Mucosa of rectum (tissue), 2 donors: ENCODE measurements around the gene NOSIP.

Source experiments
- H3K27ac ChIP-seq, 2 donors: one replicate each; pipeline ENCODE4 v1.7.0; 2013; ENCODE audit warnings: inconsistent platforms in 2 of 2, low read depth in 2 of 2, low read length in 2 of 2
- H3K27me3 ChIP-seq, 2 donors: one replicate each; pipeline ENCODE4 v1.7.0; 2013; ENCODE audit warnings: low read length in 2 of 2; ENCODE audit not compliant: control insufficient read depth in 2 of 2, insufficient read depth in 2 of 2
- H3K36me3 ChIP-seq, 2 donors: one replicate each; pipeline ENCODE4 v1.7.0; 2013; ENCODE audit warnings: low read length in 2 of 2; ENCODE audit not compliant: control insufficient read depth in 2 of 2, insufficient read depth in 2 of 2
- H3K4me1 ChIP-seq, 2 donors: one replicate each; pipeline ENCODE4 v1.7.0; 2013; ENCODE audit warnings: low read length in 2 of 2, mild to moderate bottlenecking in 1 of 2; ENCODE audit not compliant: control insufficient read depth in 2 of 2, insufficient read depth in 2 of 2
- H3K4me3 ChIP-seq, 2 donors: one replicate each; pipeline ENCODE4 v1.7.0; 2013; ENCODE audit warnings: low read length in 2 of 2
- H3K9ac ChIP-seq, 2 donors: one replicate each; pipeline ENCODE4 v1.7.0; 2013; ENCODE audit warnings: low read length in 2 of 2, low read depth in 1 of 2, mild to moderate bottlenecking in 1 of 2
- H3K9me3 ChIP-seq, 2 donors: one replicate each; pipeline ENCODE4 v1.7.0; 2013; ENCODE audit warnings: low read length in 2 of 2; ENCODE audit not compliant: control insufficient read depth in 2 of 2
- donor health status: healthy.
- donor health status: Normal muscosa, but diverticular disease.

NOSIP gene

DNA sequence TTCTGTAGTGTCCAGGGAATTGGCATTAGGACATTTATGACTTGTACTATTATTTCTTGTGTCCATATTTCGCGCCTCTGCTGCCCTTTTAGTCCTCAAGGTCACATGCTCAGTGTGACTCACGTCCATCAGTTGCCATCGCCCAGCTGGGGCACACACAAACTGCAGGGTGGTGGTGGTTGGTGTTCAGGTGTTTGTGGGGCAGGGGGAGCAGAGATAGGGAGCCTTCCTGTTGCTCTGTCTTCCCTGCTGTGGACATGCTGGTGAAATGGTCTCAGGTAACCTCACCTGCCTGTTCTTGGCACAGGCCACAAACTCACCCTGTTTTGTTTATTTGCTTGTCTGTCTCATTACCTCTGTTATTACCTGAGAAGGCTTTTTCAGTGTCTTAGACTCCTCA is 33.0 kb upstream of the NOSIP start:
- H3K9ac ChIP-seq, result no peak overlapping the region
- peak overlapping the region in 1 of 2 donors; percentile 33 for H3K27ac ChIP-seq
- peaks cover 36 to 51% of the 10 kb centered on the region in 2 donors for H3K36me3 ChIP-seq
- H3K4me3 ChIP-seq, result no peak overlapping the region
- no peaks in the 10 kb centered on the region for H3K9me3 ChIP-seq
- H3K27me3 ChIP-seq, result no peaks in the 10 kb centered on the region
- peaks cover 0 to 7% of the 10 kb centered on the region in 2 donors for H3K4me1 ChIP-seq

DNA sequence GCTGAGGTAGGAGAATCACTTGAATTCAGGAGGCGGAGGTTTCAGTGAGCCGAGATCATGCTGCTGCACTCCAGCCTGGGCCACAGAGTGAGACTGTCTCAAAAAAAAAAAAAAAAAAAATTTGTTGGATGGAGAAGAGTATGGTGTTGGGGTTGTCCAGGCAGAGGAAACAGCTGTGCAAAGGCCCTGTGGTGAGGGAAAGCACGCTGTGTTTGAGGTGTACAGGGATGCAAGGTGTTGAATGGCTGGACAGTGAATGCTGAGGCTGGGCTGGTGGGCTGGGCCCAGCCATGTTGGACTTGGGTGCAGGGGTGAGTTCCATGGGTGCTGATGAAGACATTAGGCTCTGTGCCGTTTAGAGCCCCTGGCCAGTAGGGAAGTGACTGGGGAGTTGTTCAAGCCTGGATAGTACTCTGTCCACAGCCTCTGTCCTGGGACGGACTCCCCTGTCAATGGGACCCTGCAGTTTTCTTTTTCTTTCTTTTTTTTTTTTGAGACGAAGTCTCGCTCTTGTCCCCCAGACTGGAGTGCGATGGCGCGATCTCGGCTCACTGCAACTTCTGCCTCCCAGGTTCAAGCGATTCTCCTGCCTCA is 29.2 kb upstream of the NOSIP start:
- H3K36me3 ChIP-seq, result peaks cover 18 to 47% of the 10 kb centered on the region in 2 donors

DNA sequence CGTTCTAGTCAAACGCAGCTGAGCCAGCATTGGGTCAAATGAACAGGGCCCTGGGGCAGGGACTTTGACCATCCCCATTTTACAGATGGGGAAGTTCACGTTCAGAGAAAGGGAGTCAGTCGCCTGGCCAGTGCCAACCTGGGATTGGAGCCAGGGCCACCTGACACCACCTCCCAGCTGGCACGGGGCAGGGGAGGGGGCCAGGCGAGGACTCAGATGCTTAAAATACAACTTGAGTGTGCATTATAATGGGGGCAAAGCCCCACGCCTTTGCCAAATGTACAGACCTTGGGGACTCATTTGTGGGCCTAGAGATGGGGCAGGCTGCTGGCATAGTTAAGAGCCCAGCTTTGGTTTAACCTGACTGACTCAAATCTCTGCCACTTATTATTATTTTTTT is 25.2 kb upstream of the NOSIP start:
- Histone ChIP-seq H3K9me3 (no peaks in the 10 kb centered on the region), H3K27me3 (no peaks in the 10 kb centered on the region), H3K36me3 (peaks cover 29 to 56% of the 10 kb centered on the region in 2 donors), H3K27ac (no peak overlapping the region), H3K9ac (no peak overlapping the region), H3K4me1 (no peaks in the 10 kb centered on the region), H3K4me3 (no peak overlapping the region)

More for the DNA sequence above, 29.2 kb upstream of the NOSIP start:
- no peak overlapping the region for H3K9ac ChIP-seq
- H3K27ac ChIP-seq, result no peak overlapping the region
- H3K4me1 ChIP-seq, result peaks cover 0 to 7% of the 10 kb centered on the region in 2 donors
- H3K4me3 ChIP-seq, result no peak overlapping the region
- no peaks in the 10 kb centered on the region for H3K27me3 ChIP-seq
- no peaks in the 10 kb centered on the region for H3K9me3 ChIP-seq

DNA sequence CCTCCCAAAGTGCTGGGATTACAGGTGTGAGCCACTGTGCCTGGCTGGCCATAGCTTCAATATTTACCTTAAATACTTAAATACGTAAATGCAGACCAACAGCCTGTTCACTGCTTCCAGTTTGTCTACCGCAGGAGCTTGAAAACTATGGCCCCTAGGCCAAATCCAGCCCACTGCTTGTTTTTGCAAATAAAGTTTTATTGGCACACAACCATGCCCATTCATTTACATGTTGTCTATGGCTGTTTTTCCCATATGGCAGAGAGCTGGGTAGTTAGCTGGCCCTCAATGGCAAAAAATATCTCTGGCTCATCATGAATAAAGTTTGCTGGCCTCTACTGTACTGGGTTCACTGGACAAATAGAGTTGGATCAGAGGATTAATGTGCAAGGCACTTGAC is 22.4 kb upstream of the NOSIP start:
- Histone ChIP-seq H3K36me3 (peaks cover 43 to 57% of the 10 kb centered on the region in 2 donors), H3K4me1 (no peaks in the 10 kb centered on the region)

DNA sequence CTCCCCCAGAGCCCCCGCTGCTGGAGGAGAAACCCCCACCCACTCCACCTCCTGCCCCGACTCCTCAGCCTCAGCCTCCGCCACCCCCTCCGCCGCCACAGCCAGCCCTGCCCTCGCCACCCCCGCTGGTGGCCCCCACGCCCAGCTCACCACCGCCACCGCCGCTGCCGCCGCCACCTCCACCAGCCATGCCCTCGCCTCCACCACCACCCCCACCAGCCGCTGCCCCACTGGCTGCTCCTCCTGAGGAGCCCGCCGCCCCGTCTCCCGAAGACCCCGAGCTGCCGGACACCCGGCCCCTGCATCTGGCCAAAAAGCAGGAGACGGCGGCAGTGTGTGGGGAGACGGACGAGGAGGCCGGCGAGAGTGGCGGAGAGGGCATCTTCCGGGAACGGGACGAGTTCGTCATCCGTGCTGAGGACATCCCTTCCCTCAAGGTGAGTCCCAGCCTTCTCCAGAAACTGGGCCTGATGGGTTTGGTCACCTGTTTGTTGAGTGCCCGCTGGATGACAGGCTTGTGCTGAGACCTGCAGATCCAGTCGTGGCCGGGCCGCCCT is 21.2 kb upstream of the NOSIP start:
- H3K4me3 ChIP-seq, result no peak overlapping the region
- no peak overlapping the region for H3K9ac ChIP-seq
- no peak overlapping the region for H3K27ac ChIP-seq
- peaks cover 48 to 51% of the 10 kb centered on the region in 2 donors for H3K36me3 ChIP-seq
- no peaks in the 10 kb centered on the region for H3K4me1 ChIP-seq
- no peaks in the 10 kb centered on the region for H3K27me3 ChIP-seq
- H3K9me3 ChIP-seq, result no peaks in the 10 kb centered on the region

More for the DNA sequence above, 22.4 kb upstream of the NOSIP start:
- Histone ChIP-seq H3K27ac (no peak overlapping the region), H3K27me3 (no peaks in the 10 kb centered on the region), H3K9me3 (no peaks in the 10 kb centered on the region), H3K4me3 (no peak overlapping the region), H3K9ac (no peak overlapping the region)

DNA sequence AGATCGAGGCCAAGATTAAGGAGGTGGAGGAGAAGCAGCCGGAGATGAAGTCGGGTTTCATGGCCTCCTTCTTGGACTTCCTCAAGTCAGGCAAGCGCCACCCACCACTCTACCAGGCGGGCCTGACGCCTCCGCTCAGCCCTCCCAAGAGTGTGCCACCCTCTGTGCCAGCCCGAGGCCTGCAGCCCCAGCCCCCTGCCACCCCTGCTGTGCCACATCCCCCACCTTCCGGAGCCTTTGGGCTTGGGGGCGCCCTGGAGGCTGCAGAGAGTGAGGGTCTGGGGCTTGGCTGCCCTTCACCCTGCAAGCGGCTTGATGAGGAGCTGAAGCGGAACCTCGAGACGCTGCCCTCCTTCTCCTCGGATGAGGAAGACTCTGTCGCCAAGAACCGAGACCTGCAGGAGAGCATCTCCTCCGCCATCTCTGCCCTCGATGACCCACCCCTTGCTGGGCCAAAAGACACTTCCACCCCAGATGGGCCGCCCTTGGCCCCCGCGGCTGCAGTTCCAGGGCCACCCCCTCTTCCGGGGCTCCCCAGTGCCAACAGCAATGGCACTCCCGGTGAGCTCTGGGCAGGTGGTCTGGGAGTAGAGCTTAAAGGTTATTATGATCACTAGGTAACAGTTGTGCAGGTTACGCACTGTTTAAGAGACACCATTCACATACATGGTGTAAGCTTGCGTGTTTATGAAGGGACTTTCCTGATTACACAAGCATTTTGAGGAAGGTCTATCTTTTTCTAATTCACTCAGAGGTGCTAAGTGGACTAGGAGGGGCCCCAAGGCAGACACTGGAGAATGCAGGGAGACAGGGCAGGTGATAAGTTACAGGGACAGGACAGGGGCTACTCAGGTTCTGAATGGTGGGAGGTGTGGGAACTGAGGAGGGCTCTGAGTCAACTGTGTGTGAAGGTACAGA is 19.3 kb upstream of the NOSIP start:
- Histone ChIP-seq H3K9ac (no peak overlapping the region), H3K27ac (no peak overlapping the region), H3K4me1 (no peaks in the 10 kb centered on the region), H3K9me3 (no peaks in the 10 kb centered on the region), H3K27me3 (no peaks in the 10 kb centered on the region), H3K4me3 (no peak overlapping the region), H3K36me3 (peaks cover 44 to 47% of the 10 kb centered on the region in 2 donors)

DNA sequence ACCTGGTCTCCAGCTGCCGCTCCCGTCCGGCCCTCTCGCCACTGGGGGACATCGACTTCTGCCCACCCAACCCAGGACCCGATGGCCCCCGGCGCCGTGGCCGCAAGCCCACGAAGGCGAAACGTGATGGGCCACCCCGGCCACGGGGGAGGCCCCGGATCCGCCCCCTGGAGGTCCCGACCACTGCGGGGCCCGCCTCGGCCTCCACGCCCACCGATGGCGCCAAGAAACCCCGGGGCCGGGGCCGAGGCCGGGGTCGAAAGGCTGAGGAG is 17.3 kb upstream of the NOSIP start:
- Histone ChIP-seq H3K36me3 (peaks cover 37 to 45% of the 10 kb centered on the region in 2 donors), H3K27ac (no peak overlapping the region), H3K4me1 (peaks cover 5 to 12% of the 10 kb centered on the region in 2 donors), H3K4me3 (no peak overlapping the region), H3K27me3 (no peaks in the 10 kb centered on the region), H3K9me3 (no peaks in the 10 kb centered on the region), H3K9ac (no peak overlapping the region)

DNA sequence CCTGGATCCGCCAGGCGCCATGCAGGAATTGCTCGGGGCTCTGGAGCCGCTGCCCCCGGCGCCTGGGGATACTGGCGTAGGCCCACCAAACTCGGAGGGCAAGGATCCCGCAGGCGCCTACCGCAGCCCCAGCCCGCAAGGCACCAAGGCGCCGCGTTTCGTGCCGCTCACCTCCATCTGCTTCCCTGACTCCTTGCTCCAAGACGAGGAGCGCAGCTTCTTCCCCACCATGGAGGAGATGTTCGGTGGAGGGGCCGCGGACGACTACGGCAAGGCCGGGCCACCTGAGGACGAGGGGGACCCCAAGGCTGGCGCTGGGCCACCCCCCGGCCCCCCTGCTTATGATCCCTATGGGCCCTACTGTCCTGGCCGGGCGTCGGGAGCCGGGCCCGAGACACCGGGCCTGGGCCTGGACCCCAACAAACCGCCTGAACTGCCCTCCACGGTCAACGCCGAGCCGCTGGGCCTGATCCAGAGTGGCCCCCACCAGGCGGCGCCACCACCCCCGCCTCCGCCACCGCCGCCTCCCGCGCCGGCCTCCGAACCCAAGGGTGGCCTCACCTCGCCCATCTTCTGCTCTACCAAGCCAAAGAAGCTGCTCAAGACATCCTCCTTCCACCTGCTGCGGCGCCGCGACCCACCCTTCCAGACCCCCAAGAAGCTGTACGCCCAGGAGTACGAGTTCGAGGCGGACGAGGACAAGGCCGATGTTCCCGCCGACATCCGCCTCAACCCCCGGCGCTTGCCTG is 16.8 kb upstream of the NOSIP start:
- H3K27me3 ChIP-seq, result no peaks in the 10 kb centered on the region
- H3K9ac ChIP-seq, result no peak overlapping the region
- peaks cover 9 to 17% of the 10 kb centered on the region in 2 donors for H3K4me1 ChIP-seq
- no peak overlapping the region for H3K4me3 ChIP-seq
- H3K36me3 ChIP-seq, result peaks cover 33 to 39% of the 10 kb centered on the region in 2 donors
- no peaks in the 10 kb centered on the region for H3K9me3 ChIP-seq
- no peak overlapping the region for H3K27ac ChIP-seq

DNA sequence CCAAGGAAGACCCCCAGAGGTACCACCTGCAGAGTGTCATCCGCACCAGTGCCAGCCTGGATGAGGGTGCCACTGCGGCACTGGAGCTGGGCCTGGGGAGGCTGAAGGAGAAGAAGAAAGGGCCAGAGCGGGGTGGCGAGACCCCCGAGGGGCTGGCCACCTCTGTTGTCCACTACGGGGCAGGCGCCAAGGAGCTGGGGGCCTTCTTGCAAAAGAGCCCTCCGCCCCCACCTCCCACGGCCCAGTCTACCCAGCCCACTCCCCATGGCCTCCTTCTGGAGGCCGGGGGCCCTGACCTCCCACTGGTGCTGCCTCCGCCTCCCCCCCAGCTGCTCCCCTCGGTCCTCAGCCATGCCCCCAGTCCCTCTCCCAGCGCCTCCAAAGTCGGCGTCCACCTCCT is 16.1 kb upstream of the NOSIP start:
- Histone ChIP-seq H3K27me3 (no peaks in the 10 kb centered on the region), H3K9ac (no peak overlapping the region), H3K36me3 (peaks cover 28 to 34% of the 10 kb centered on the region in 2 donors), H3K4me1 (peaks cover 9 to 18% of the 10 kb centered on the region in 2 donors), H3K27ac (no peak overlapping the region), H3K9me3 (no peaks in the 10 kb centered on the region), H3K4me3 (no peak overlapping the region)
